IMR-90 (cell line): Measurements from ENCODE around the gene TSC2.

Experiments
- CEBPB ChIP-seq: IDR thresholded peaks from 2 replicates; pipeline ENCODE4 v1.6.1; 2012; ENCODE audit warnings: low read depth, low read length, improper control_type of control experiment
- CTCF ChIP-seq: conservative IDR thresholded peaks from 2 replicates; pipeline ENCODE4 v1.5.1; 2012; ENCODE audit warnings: mild to moderate bottlenecking, low read depth, low read length, improper control_type of control experiment
- MXI1 ChIP-seq: IDR thresholded peaks from 2 replicates; pipeline ENCODE4 v1.6.1; 2012; ENCODE audit warnings: low read depth, mild to moderate bottlenecking, low read length, moderate library complexity, borderline replicate concordance
- POLR2A ChIP-seq: IDR thresholded peaks from 2 replicates; pipeline ENCODE4 v1.6.1; 2012; ENCODE audit warnings: mild to moderate bottlenecking, low read depth, low read length
- SMC3 ChIP-seq: fragments of 150-350 bp; IDR thresholded peaks from 2 replicates; pipeline ENCODE4 v1.6.1; 2016; ENCODE audit warnings: low read depth, mild to moderate bottlenecking, antibody characterized with exemption, low read length, moderate library complexity

DNA sequence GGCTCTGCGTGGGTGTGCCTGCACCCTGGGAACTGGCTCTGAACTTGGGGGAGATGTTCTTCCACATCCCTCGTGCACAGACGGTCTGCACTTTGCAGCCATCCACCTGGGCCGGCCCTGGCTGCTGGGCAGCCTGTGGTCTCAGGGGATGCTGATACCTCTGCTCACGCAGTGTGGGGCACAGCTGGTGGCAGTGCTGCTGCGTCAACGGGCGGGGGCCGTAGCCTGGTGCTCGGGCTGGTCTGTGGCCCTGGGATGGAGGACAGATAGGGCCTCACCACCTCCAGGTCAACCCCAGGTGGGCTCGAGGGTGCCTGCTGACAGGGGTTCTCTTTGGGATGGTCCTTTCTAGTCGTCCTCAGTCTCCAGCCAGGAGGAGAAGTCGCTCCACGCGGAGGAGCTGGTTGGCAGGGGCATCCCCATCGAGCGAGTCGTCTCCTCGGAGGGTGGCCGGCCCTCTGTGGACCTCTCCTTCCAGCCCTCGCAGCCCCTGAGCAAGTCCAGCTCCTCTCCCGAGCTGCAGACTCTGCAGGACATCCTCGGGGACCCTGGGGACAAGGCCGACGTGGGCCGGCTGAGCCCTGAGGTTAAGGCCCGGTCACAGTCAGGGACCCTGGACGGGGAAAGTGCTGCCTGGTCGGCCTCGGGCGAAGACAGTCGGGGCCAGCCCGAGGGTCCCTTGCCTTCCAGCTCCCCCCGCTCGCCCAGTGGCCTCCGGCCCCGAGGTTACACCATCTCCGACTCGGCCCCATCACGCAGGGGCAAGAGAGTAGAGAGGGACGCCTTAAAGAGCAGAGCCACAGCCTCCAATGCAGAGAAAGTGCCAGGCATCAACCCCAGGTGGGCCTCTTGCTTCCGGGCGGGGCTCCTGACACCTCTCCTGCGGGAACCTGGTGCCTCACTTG, 36.3 kb downstream of the TSC2 start:
- TF ChIP-seq MXI1, result no peak
- no peak for TF ChIP-seq POLR2A
- no peak for TF ChIP-seq CTCF
- no peak for TF ChIP-seq CEBPB
- no peak for TF ChIP-seq SMC3
